ENCODE results near the gene ATP6V1G3. TPM values are rescaled to one million over a fixed set of nuclear protein-coding genes. Genes with fewer than 3 reads are reported as not detected.
A peak's percentile ranks its signal among the peaks of the same experiment; 100 is the strongest.

Gene ATP6V1G3
- total RNA-seq, 4 donors from 2014 or later: not detected

- Histone ChIP-seq H3K4me1 (no peaks in the 10 kb centered on the region), H3K27me3 (no peaks in the 10 kb centered on the region), H3K9me3 (no peaks in the 10 kb centered on the region), H3K36me3 (no peaks in the 10 kb centered on the region), H3K27ac (no peak overlapping the region), H3K4me3 (no peak overlapping the region)
- no peak for TF ChIP-seq CTCF (IDR thresholded peaks at IDR 0.05 in 4 of 5, conservative IDR thresholded peaks at IDR 0.05 in 1 of 5)
- TF ChIP-seq POLR2A (IDR thresholded peaks at IDR 0.05): no peak
- intact Hi-C loops (cut with DNase I; ENCODE audit: low total_unique reads) (no loop called here), in situ Hi-C loops (cut with MboI; ENCODE audit: low sequenced_read_pairs in 4 of 4) (no loop called here)
- DNase-seq (peak; percentile 5 to 45), ATAC-seq (peak in 1 of 2 donors; percentile 41)
These were observed 16.5 kb upstream of the ATP6V1G3 start for GRCh38 chr1:198556971-198557370.

- in situ Hi-C loops (cut with MboI; ENCODE audit: low sequenced_read_pairs in 4 of 4): no loop called here
- no peak for DNase-seq
- intact Hi-C loops (cut with DNase I; ENCODE audit: low total_unique reads): no loop called here
- TF ChIP-seq POLR2A (IDR thresholded peaks at IDR 0.05): no peak
- no peak for TF ChIP-seq CTCF (IDR thresholded peaks at IDR 0.05 in 4 of 5, conservative IDR thresholded peaks at IDR 0.05 in 1 of 5)
- Histone ChIP-seq H3K4me1 (no peaks in the 10 kb centered on the region), H3K36me3 (no peaks in the 10 kb centered on the region), H3K27me3 (no peaks in the 10 kb centered on the region), H3K9me3 (no peaks in the 10 kb centered on the region), H3K4me3 (no peak overlapping the region), H3K27ac (no peak overlapping the region)
- no peak for ATAC-seq
These were observed 12.4 kb upstream of the ATP6V1G3 start for GRCh38 chr1:198552668-198553416.

- Histone ChIP-seq H3K4me1 (no peaks in the 10 kb centered on the region), H3K4me3 (no peak overlapping the region), H3K9me3 (no peaks in the 10 kb centered on the region), H3K27ac (no peak overlapping the region), H3K36me3 (no peaks in the 10 kb centered on the region), H3K27me3 (no peaks in the 10 kb centered on the region)
- DNase-seq (no peak), ATAC-seq (no peak)
- TF ChIP-seq CTCF (IDR thresholded peaks at IDR 0.05 in 4 of 5, conservative IDR thresholded peaks at IDR 0.05 in 1 of 5) (no peak), POLR2A (IDR thresholded peaks at IDR 0.05) (no peak)
- in situ Hi-C loops (cut with MboI; ENCODE audit: low sequenced_read_pairs in 4 of 4): no loop called here
- intact Hi-C loops (cut with DNase I; ENCODE audit: low total_unique reads): no loop called here
These were observed 10.6 kb upstream of the ATP6V1G3 start for GRCh38 chr1:198550941-198551524.

GRCh38 chr1:198549866-198550265, 9.4 kb upstream of the ATP6V1G3 start:
- no peak overlapping the region for H3K4me3 ChIP-seq
- H3K9me3 ChIP-seq: no peaks in the 10 kb centered on the region
- no peaks in the 10 kb centered on the region for H3K27me3 ChIP-seq
- no peak for TF ChIP-seq CTCF (IDR thresholded peaks at IDR 0.05 in 4 of 5, conservative IDR thresholded peaks at IDR 0.05 in 1 of 5)
- TF ChIP-seq POLR2A (IDR thresholded peaks at IDR 0.05): no peak
- intact Hi-C loops (cut with DNase I; ENCODE audit: low total_unique reads) (no loop called here), in situ Hi-C loops (cut with MboI; ENCODE audit: low sequenced_read_pairs in 4 of 4) (no loop called here)
- no peak for ATAC-seq
- no peak overlapping the region for H3K27ac ChIP-seq
- H3K4me1 ChIP-seq: no peaks in the 10 kb centered on the region
- H3K36me3 ChIP-seq: no peaks in the 10 kb centered on the region
- no peak for DNase-seq
